ENCODE results near the gene ZDHHC14.

ZDHHC14 gene

DNA sequence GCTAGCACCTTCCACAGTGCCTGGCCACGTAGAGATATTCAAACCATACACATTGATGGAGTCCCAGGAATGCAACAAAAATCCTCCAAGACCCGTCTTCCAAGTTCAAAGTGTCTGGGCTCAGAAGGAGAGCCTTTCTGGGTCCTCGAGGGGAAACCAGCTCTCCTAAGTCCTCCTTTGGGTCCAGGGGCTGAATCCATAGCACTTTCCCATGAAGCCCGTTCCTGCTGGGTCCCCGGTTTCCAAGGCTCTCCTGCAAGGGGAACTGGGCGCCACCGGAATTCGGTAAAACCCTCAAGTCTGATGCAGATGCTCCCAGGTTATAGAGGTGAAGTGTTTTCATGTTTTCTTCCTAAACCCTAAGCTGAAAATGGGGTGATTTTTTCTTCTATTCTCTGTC is 340.8 kb downstream of the ZDHHC14 start:
- Mint-ChIP-seq H3K36me3 (ENCODE audit: insufficient read depth) (no peaks in the 10 kb centered on the region), H3K4me1 (no peaks in the 10 kb centered on the region), H3K9me3 (no peaks in the 10 kb centered on the region), H3K4me3 (no peak overlapping the region), H3K27ac (ENCODE audit: low read depth) (no peak overlapping the region), H3K27me3 (peaks cover 88% of the 10 kb centered on the region)
- DNase-seq (ENCODE audit: low spot score in 2 of 2), result no peak
- no peak for ATAC-seq (replicated peaks; ENCODE audit: extremely low read depth, poor library complexity, severe bottlenecking)

DNA sequence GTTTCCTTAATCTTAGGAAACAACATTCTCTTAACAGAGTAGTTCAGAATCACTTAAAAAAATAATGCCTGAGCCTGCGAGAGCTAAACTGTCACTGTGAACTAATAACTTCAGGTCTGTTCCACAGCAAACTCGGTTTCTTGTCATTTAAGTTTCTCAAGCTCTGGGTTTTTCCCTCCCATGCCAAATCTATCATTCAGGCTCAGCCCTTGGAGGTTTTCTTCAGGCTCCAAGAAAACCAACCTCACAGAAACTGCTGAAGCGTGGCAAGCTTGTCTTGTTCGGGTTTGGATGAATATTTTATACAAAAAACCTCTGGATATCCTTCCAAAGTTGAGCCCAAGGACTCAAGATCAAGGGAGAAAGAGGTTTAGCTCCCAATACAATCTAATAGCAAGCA is 342.4 kb downstream of the ZDHHC14 start:
- no peaks in the 10 kb centered on the region for H3K36me3 Mint-ChIP-seq (ENCODE audit: insufficient read depth)
- H3K27ac Mint-ChIP-seq (ENCODE audit: low read depth), result no peak overlapping the region
- H3K4me3 Mint-ChIP-seq, result no peak overlapping the region
- H3K9me3 Mint-ChIP-seq, result no peaks in the 10 kb centered on the region
- ATAC-seq (replicated peaks; ENCODE audit: extremely low read depth, poor library complexity, severe bottlenecking) (no peak), DNase-seq (ENCODE audit: low spot score in 2 of 2) (no peak)
- no peaks in the 10 kb centered on the region for H3K4me1 Mint-ChIP-seq
- peaks cover 73% of the 10 kb centered on the region for H3K27me3 Mint-ChIP-seq

DNA sequence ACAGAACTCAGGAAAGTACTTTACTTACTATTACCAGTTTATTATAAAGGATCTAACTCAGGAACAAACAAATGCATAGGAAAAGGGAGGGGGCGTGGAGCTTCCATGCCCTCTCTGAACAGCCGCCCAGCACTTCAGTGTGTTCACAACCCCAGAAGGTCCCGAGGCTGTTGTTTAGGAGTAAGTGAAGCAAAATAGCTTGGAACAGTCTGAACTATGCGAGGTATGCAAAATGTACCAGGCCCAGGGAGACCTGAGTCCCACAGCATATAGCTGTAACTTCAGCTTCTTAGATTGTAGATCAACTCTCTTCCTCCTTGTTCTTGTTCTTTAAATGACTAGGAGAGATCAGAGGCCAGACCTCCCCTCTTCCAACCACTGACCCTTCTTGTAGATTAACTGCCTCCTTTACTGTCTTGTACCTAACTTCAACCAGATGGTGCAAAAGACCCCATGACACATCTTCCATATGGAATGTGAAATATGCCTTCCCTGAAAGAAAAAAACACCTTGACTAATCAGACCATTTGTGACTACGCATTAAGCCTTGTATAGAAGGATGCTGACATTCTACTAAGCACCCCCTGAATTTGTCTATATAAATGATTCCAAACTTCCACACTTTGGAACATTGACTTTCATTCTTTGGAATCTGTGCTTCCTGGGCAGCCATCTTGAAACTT is 343.3 kb downstream of the ZDHHC14 start:
- Mint-ChIP-seq H3K36me3 (ENCODE audit: insufficient read depth) (no peaks in the 10 kb centered on the region), H3K4me1 (no peaks in the 10 kb centered on the region), H3K27ac (ENCODE audit: low read depth) (no peak overlapping the region), H3K27me3 (peaks cover 64% of the 10 kb centered on the region), H3K9me3 (no peaks in the 10 kb centered on the region), H3K4me3 (no peak overlapping the region)
- ATAC-seq (replicated peaks; ENCODE audit: extremely low read depth, poor library complexity, severe bottlenecking) (no peak), DNase-seq (ENCODE audit: low spot score in 2 of 2) (no peak)

DNA sequence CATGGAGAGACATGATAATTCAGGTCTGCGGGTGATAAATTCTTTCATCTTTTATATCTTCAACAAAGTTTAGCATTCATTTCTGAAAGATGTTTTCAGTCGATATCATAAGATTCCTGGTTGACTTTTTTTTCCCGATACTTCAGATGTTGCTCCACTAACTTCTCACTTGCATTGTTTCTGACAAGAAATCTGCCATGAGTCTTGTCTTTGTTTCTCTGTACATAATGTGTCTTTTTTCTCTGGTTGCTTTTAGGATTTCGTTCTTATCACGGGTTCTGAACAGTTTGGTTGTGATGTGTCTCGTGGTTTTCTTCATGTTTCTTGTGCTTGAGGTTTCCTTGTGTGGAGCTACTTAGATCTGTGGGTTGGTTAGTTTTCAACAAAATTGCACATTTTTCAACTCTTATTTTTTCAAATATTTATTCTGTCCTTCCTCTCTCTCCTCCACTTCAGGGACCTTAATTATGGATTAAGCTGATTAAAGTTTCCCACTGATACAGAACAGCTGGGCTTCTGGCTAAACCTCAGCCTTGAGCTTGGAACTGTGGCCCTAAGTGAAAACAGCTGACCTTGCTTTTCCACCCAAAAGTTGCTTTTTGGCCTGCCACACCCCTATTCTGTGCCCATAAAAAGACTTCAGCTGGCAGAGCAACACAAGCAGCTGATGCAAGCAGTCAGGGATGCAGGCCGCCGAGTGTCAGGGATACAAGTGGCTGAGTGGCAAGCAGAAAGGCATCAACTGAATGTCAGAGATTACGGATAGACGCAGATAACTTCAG is 344.2 kb downstream of the ZDHHC14 start:
- no peak overlapping the region for H3K4me3 Mint-ChIP-seq
- ATAC-seq (replicated peaks; ENCODE audit: extremely low read depth, poor library complexity, severe bottlenecking), result no peak
- H3K4me1 Mint-ChIP-seq, result no peaks in the 10 kb centered on the region

DNA sequence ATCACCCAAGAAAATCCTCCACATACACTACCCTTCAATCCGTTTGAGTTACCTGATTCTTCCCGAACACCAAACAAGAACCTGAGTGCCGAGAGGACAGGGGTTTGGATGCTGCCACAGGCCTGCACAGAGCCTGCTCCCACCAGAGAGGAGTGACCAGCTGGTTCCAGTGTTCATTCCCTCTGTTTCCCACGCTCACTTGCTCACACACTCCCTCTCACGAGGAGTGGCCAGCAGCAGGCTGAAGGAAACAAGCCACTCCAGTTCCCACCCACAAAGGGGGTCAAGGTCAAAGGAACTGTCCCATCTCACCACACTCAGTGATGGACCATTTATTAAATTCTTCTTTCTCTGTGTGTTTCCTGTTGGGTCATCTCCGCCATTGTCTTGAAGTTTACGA is 344.8 kb downstream of the ZDHHC14 start:
- Mint-ChIP-seq H3K9me3 (no peaks in the 10 kb centered on the region), H3K36me3 (ENCODE audit: insufficient read depth) (no peaks in the 10 kb centered on the region), H3K27me3 (peaks cover 49% of the 10 kb centered on the region), H3K4me1 (no peaks in the 10 kb centered on the region), H3K27ac (ENCODE audit: low read depth) (no peak overlapping the region), H3K4me3 (no peak overlapping the region)
- no peak for DNase-seq (ENCODE audit: low spot score in 2 of 2)
- ATAC-seq (replicated peaks; ENCODE audit: extremely low read depth, poor library complexity, severe bottlenecking), result no peak

More for the DNA sequence above, 344.2 kb downstream of the ZDHHC14 start:
- DNase-seq (ENCODE audit: low spot score in 2 of 2), result no peak
- Mint-ChIP-seq H3K9me3 (no peaks in the 10 kb centered on the region), H3K27me3 (peaks cover 55% of the 10 kb centered on the region), H3K36me3 (ENCODE audit: insufficient read depth) (no peaks in the 10 kb centered on the region), H3K27ac (ENCODE audit: low read depth) (no peak overlapping the region)

DNA sequence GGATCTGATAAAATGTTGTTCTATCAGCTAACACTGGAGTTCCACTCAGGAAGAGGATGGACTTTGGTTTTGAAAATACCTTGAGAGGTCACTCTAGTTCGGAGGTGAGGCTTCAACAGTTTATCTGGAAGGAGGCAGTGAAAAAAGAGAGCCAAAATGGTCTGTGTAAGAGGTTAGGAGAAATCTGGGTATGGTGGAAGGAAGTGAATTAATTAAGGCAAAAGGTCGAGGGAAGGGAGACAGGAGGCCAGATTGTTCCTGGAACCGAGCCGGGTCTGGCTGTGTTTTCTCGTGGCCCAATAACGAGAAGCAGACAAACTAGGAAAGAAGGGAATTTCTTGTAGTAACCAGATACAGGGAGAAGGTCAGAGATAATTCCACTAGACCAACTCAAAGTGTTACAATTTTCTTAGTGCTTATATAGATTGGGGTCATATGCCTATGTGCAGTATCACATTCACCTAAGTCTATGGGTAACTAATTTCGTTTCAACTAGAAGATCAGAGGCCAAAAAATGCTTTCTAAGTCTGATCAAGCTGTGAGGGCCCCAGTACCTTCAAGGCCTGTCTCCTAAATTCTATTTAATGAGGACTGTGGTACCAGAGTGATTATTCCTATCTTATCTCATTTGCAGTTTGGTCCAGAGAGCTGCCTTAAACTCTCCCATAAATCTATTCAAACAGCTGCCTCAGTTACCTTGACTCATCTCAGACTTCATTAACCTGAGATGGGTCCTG is 346.1 kb downstream of the ZDHHC14 start:
- no peak overlapping the region for H3K27ac Mint-ChIP-seq (ENCODE audit: low read depth)
- H3K36me3 Mint-ChIP-seq (ENCODE audit: insufficient read depth), result no peaks in the 10 kb centered on the region
- no peaks in the 10 kb centered on the region for H3K9me3 Mint-ChIP-seq
- peaks cover 53% of the 10 kb centered on the region for H3K27me3 Mint-ChIP-seq
- H3K4me1 Mint-ChIP-seq, result no peaks in the 10 kb centered on the region
- H3K4me3 Mint-ChIP-seq, result no peak overlapping the region
- no peak for ATAC-seq (replicated peaks; ENCODE audit: extremely low read depth, poor library complexity, severe bottlenecking)
- no peak for DNase-seq (ENCODE audit: low spot score in 2 of 2)

Data from central memory CD8-positive, alpha-beta T cell (primary cell).